GM15510 (cell line): ENCODE results near the gene GRID1.

Source experiments
- POLR2A ChIP-seq: IDR thresholded peaks from 3 replicates; pipeline ENCODE4 v1.6.1; 2011; ENCODE audit warnings: borderline replicate concordance; ENCODE audit not compliant: insufficient read length; ENCODE audit errors: extremely low read depth

Gene GRID1

GRCh38 chr10:85594239-85594638, 772.4 kb downstream of the GRID1 start:
- no peak for TF ChIP-seq POLR2A

GRCh38 chr10:85593226-85593772, 773.3 kb downstream of the GRID1 start:
- TF ChIP-seq POLR2A = no peak

GRCh38 chr10:85581371-85581770, 785.2 kb downstream of the GRID1 start:
- no peak for TF ChIP-seq POLR2A

GRCh38 chr10:85580585-85580984, 786.0 kb downstream of the GRID1 start:
- TF ChIP-seq POLR2A = no peak

- TF ChIP-seq POLR2A = no peak
These were observed 787.7 kb downstream of the GRID1 start for GRCh38 chr10:85578860-85579259.

- TF ChIP-seq POLR2A = no peak
These were observed 791.2 kb downstream of the GRID1 start for GRCh38 chr10:85575441-85575840.

- TF ChIP-seq POLR2A = no peak
These were observed 795.7 kb downstream of the GRID1 start for GRCh38 chr10:85570871-85571270.

- no peak for TF ChIP-seq POLR2A
These were observed 801.2 kb downstream of the GRID1 start for GRCh38 chr10:85565381-85565780.

GRCh38 chr10:85558533-85558932, 808.1 kb downstream of the GRID1 start:
- no peak for TF ChIP-seq POLR2A

GRCh38 chr10:85557706-85558105, 808.9 kb downstream of the GRID1 start:
- no peak for TF ChIP-seq POLR2A

GRCh38 chr10:85557077-85557476, 809.5 kb downstream of the GRID1 start:
- TF ChIP-seq POLR2A = no peak
